Astrocyte (in vitro differentiated cells and primary cell): Measurements from ENCODE around the gene PLEKHA4. TPM values are rescaled to one million over a fixed set of nuclear protein-coding genes. Genes with fewer than 3 reads are reported as not detected.

Experiments
- DNase-seq: peaks from one replicate; pipeline ENCODE4 v3.0.0-alpha.2; 2010; ENCODE audit warnings: low read depth
- FAIRE-seq: peaks from 2 replicates; lab custom pipeline; 2011; peaks lifted over from hg19 to GRCh38; lab: Jason Lieb, UNC
- H2AFZ ChIP-seq: 2 replicates; pipeline ENCODE4 v1.6.0; 2012; ENCODE audit warnings: low read depth, low read length, inconsistent platforms
- H3K27ac ChIP-seq: 2 replicates; pipeline ENCODE4 v1.5.1; 2011; ENCODE audit warnings: low read depth, low read length, inconsistent platforms
- H3K27me3 ChIP-seq: 2 replicates; pipeline ENCODE4 v1.6.0; 2011; ENCODE audit warnings: low read length, inconsistent platforms; ENCODE audit not compliant: insufficient read depth
- H3K36me3 ChIP-seq: 2 replicates; pipeline ENCODE4 v1.5.1; 2011; ENCODE audit warnings: low read length, inconsistent platforms; ENCODE audit not compliant: insufficient read depth
- H3K4me1 ChIP-seq: 2 replicates; pipeline ENCODE4 v1.5.1; 2011; ENCODE audit warnings: low read length, inconsistent platforms; ENCODE audit not compliant: insufficient read depth
- H3K4me2 ChIP-seq: 2 replicates; pipeline ENCODE4 v1.6.0; 2012; ENCODE audit warnings: low read length, inconsistent platforms
- H3K4me3 ChIP-seq: 2 replicates; pipeline ENCODE4 v1.5.1; 2011; ENCODE audit warnings: low read depth, mild to moderate bottlenecking, low read length, inconsistent platforms; ENCODE audit not compliant: insufficient read depth
- H3K79me2 ChIP-seq: 2 replicates; pipeline ENCODE4 v1.6.0; 2012; ENCODE audit warnings: mild to moderate bottlenecking, low read length, inconsistent platforms; ENCODE audit not compliant: insufficient read depth
- H3K9ac ChIP-seq: 2 replicates; pipeline ENCODE4 v1.6.0; 2012; ENCODE audit warnings: mild to moderate bottlenecking, low read length, inconsistent platforms
- H3K9me3 ChIP-seq: 2 replicates; pipeline ENCODE4 v1.5.1; 2012; ENCODE audit warnings: low read depth, mild to moderate bottlenecking, low read length, inconsistent platforms; ENCODE audit not compliant: insufficient read depth
- H4K20me1 ChIP-seq: 2 replicates; pipeline ENCODE4 v1.6.0; 2012; ENCODE audit warnings: low read length, inconsistent platforms; ENCODE audit not compliant: insufficient read depth
- H3K27ac Mint-ChIP-seq: one replicate; pipeline ENCODE4 v1.8.0; 2021; ENCODE audit warnings: mild to moderate bottlenecking, mixed read lengths; ENCODE audit not compliant: unreplicated experiment
- H3K27me3 Mint-ChIP-seq: one replicate; pipeline ENCODE4 v1.8.0; 2021; ENCODE audit warnings: low read depth, mixed read lengths; ENCODE audit not compliant: unreplicated experiment
- H3K36me3 Mint-ChIP-seq: one replicate; pipeline ENCODE4 v1.8.0; 2021; ENCODE audit warnings: low read depth, mixed read lengths; ENCODE audit not compliant: unreplicated experiment
- H3K4me1 Mint-ChIP-seq: one replicate; pipeline ENCODE4 v1.8.0; 2021; ENCODE audit warnings: low read depth, mixed read lengths; ENCODE audit not compliant: unreplicated experiment
- H3K4me3 Mint-ChIP-seq: one replicate; pipeline ENCODE4 v1.8.0; 2021; ENCODE audit warnings: mild to moderate bottlenecking, moderate library complexity, mixed read lengths; ENCODE audit not compliant: unreplicated experiment
- H3K9me3 Mint-ChIP-seq: one replicate; pipeline ENCODE4 v1.8.0; 2021; ENCODE audit warnings: mild to moderate bottlenecking, mixed read lengths; ENCODE audit not compliant: unreplicated experiment
- CTCF ChIP-seq: IDR thresholded peaks from 2 replicates; pipeline ENCODE4 v1.5.1; 2011; ENCODE audit warnings: low read depth, mild to moderate bottlenecking, inconsistent platforms, low read length, moderate library complexity; ENCODE audit not compliant: insufficient read depth
- EZH2 ChIP-seq: IDR thresholded peaks from 2 replicates; pipeline ENCODE4 v1.6.1; 2012; ENCODE audit warnings: mild to moderate bottlenecking, low read length, inconsistent platforms; ENCODE audit not compliant: insufficient read depth
- total RNA-seq: library from RNA; stranded (reverse); gene quantifications from 2 replicates; pipeline ENCODE4 v1.2.1, GENCODE V29; 2021

PLEKHA4 gene
- total RNA-seq, 1 donor from 2014 or later: 27.5 TPM

DNA sequence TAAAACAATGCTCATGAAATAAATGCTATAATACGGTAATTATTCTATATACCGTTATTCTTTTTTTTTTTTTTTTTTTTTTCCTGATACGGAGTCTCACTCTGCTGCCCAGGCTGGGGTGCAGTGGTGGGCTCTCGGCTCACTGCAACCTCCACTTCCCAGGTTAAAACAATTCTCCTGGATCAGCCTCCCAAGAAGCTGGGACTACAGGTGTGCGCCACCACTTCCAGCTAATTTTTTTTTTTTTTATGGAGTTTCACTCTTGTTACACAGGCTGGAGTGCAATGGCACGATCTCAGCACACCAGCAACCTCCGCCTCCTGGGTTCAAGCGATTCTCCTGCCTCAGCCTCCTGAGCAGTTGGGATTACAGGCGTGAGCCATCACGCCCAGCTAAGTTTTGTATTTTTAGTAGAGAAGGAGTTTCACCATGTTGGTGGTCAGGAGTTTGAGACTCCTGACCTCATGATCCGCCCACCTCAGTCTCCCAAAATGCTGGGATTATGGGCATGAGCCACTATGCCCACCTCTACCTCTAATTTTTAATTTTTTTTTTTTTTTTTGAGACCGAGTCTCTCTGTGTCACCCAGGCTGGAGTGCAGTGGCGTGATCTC, 10.7 kb upstream of the PLEKHA4 start:
- no peaks in the 10 kb centered on the region for H3K9me3 ChIP-seq
- DNase-seq (no peak), FAIRE-seq (no peak)
- Mint-ChIP-seq H3K4me1 (peaks cover 20% of the 10 kb centered on the region), H3K27me3 (no peaks in the 10 kb centered on the region), H3K9me3 (peaks cover 8% of the 10 kb centered on the region), H3K27ac (no peak overlapping the region), H3K36me3 (peaks cover 26% of the 10 kb centered on the region), H3K4me3 (no peak overlapping the region)
- peaks cover 14% of the 10 kb centered on the region for H3K4me1 ChIP-seq
- H3K4me2 ChIP-seq: no peak overlapping the region
- peaks cover 25% of the 10 kb centered on the region for H3K36me3 ChIP-seq
- H3K4me3 ChIP-seq: no peak overlapping the region
- H3K27ac ChIP-seq: no peak overlapping the region
- TF ChIP-seq EZH2 (no peak), CTCF (no peak)
- H3K27me3 ChIP-seq: no peaks in the 10 kb centered on the region
- no peak overlapping the region for H2AFZ ChIP-seq
- H3K9ac ChIP-seq: no peak overlapping the region
- H3K79me2 ChIP-seq: peaks cover 33% of the 10 kb centered on the region
- peaks cover 46% of the 10 kb centered on the region for H4K20me1 ChIP-seq

DNA sequence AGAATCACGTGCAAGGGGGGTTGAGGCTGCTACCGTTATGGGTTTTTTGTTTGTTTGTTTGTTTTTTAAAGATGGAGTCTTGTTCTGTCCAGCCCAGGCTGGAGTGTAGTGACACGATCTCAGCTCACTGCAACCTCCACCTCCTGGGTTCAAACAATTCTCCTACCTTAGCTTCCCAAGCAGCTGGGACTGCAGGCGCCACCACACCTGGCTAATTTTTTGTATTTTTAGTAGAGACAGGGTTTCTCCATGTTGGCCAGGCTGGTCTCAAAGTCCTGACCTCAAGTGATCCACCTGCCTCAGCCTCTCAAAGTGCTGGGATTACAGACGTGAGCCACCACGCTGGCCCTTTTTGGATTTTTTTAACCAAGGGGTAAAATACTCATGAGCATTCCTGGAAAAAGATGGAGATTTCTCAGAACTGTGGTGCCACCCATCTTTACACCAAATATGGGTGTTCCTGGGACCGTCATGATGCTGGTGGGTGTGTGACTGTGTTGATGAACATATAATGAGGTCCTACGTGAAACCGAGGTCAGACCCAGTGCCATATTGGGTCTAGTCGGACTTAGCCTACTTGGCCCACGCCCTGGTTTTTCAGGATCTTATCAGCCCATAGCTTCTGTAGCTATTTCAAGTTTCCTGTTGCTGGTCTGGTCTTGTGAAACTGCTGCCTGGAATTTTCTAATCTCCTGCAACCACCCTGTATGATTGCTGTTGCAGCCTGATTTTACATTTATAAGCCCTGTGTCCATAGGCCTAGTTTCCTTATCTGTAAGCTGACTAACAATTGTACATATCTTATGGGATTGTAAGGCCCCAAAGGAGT, 10.0 kb upstream of the PLEKHA4 start:
- Histone ChIP-seq H3K9ac (no peak overlapping the region), H3K27ac (peak overlapping the region; percentile 18), H3K9me3 (no peaks in the 10 kb centered on the region), H4K20me1 (peaks cover 53% of the 10 kb centered on the region), H3K36me3 (peaks cover 32% of the 10 kb centered on the region), H3K4me2 (no peak overlapping the region), H3K4me3 (no peak overlapping the region), H2AFZ (no peak overlapping the region), H3K4me1 (peaks cover 21% of the 10 kb centered on the region), H3K79me2 (peaks cover 40% of the 10 kb centered on the region), H3K27me3 (no peaks in the 10 kb centered on the region)
- H3K27ac Mint-ChIP-seq: no peak overlapping the region
- H3K9me3 Mint-ChIP-seq: peaks cover 8% of the 10 kb centered on the region
- peaks cover 30% of the 10 kb centered on the region for H3K36me3 Mint-ChIP-seq
- H3K4me3 Mint-ChIP-seq: no peak overlapping the region
- no peak for FAIRE-seq
- H3K4me1 Mint-ChIP-seq: peaks cover 27% of the 10 kb centered on the region
- DNase-seq: peak; percentile 44
- TF ChIP-seq EZH2: no peak
- no peak for TF ChIP-seq CTCF
- H3K27me3 Mint-ChIP-seq: no peaks in the 10 kb centered on the region

GRCh38 chr19:48877855-48878195, 9.4 kb upstream of the PLEKHA4 start:
- peaks cover 5% of the 10 kb centered on the region for H3K9me3 Mint-ChIP-seq
- H3K4me3 Mint-ChIP-seq: no peak overlapping the region
- no peak overlapping the region for H3K4me2 ChIP-seq
- DNase-seq (no peak), FAIRE-seq (no peak)
- H3K4me1 ChIP-seq: peaks cover 23% of the 10 kb centered on the region
- peak overlapping the region; percentile 18 for H3K27ac ChIP-seq
- H3K4me3 ChIP-seq: no peak overlapping the region
- peaks cover 32% of the 10 kb centered on the region for H3K36me3 Mint-ChIP-seq
- no peak overlapping the region for H3K27ac Mint-ChIP-seq
- H3K4me1 Mint-ChIP-seq: peaks cover 28% of the 10 kb centered on the region
- H4K20me1 ChIP-seq: peaks cover 59% of the 10 kb centered on the region
- H3K79me2 ChIP-seq: peaks cover 46% of the 10 kb centered on the region
- H3K27me3 ChIP-seq: no peaks in the 10 kb centered on the region
- no peak overlapping the region for H3K9ac ChIP-seq
- no peak for TF ChIP-seq EZH2
- no peak for TF ChIP-seq CTCF
- no peak overlapping the region for H2AFZ ChIP-seq
- H3K36me3 ChIP-seq: peaks cover 35% of the 10 kb centered on the region
- no peaks in the 10 kb centered on the region for H3K9me3 ChIP-seq
- H3K27me3 Mint-ChIP-seq: no peaks in the 10 kb centered on the region
